ENCODE data around the gene TEF.

DNA sequence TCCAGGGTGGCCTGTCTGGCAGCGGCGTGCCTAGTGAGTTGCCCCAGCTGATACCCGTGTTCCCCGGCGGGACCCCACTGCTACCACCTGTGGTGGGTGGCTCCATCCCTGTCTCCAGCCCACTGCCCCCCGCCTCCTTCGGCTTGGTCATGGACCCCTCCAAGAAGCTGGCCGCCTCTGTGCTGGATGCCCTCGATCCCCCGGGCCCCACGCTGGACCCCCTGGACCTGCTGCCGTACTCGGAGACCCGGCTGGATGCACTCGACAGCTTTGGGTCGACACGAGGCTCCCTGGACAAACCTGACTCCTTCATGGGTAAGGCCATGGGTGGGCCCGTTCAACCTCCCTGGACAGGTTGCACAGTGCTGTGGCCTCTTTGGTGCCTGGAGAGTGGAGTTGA is 41.9 kb upstream of the TEF start:
- TF ChIP-seq, protein P1, sequence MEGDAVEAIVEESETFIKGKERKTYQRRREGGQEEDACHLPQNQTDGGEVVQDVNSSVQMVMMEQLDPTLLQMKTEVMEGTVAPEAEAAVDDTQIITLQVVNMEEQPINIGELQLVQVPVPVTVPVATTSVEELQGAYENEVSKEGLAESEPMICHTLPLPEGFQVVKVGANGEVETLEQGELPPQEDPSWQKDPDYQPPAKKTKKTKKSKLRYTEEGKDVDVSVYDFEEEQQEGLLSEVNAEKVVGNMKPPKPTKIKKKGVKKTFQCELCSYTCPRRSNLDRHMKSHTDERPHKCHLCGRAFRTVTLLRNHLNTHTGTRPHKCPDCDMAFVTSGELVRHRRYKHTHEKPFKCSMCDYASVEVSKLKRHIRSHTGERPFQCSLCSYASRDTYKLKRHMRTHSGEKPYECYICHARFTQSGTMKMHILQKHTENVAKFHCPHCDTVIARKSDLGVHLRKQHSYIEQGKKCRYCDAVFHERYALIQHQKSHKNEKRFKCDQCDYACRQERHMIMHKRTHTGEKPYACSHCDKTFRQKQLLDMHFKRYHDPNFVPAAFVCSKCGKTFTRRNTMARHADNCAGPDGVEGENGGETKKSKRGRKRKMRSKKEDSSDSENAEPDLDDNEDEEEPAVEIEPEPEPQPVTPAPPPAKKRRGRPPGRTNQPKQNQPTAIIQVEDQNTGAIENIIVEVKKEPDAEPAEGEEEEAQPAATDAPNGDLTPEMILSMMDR (conservative IDR thresholded peaks at IDR 0.05; ENCODE audit: low read length): no peak
- TF ChIP-seq EZH2phosphoT487 (IDR thresholded peaks at IDR 0.05; ENCODE audit: borderline replicate concordance): no peak

All from Loucy (cell line).